ENCODE measurements around the gene FARP2. TPM values are rescaled to one million over a fixed set of nuclear protein-coding genes. Genes with fewer than 3 reads are reported as not detected.

FARP2 gene
- total and polyA plus RNA-seq, 2 of the 13 experiments (the other 11 are each of a cell fraction or from before 2014, with no cell fraction given), result 28.0 to 45.4 TPM

GRCh38 chr2:241432824-241433448 is 76.9 kb downstream of the FARP2 start (continued):
- TF ChIP-seq FOXJ3 (CRISPR knock-in tag; IDR thresholded peaks at IDR 0.05; ENCODE audit: borderline replicate concordance) (peak; percentile 88; the same call in 1 of the 2 replicates), ZNF251 (CRISPR knock-in tag; IDR thresholded peaks at IDR 0.05) (no peak), SP140L (CRISPR knock-in tag; IDR thresholded peaks at IDR 0.05; ENCODE audit: borderline replicate concordance) (no peak; the same call in 1 of the 2 replicates), ZNF138 (CRISPR knock-in tag; IDR thresholded peaks at IDR 0.05; ENCODE audit: low read depth) (no peak), TEF (CRISPR knock-in tag; IDR thresholded peaks at IDR 0.05) (no peak), TBX3 (IDR thresholded peaks at IDR 0.05; ENCODE audit: borderline replicate concordance) (peak; percentile 83), SP4 (CRISPR knock-in tag; IDR thresholded peaks at IDR 0.05) (no peak), GTF2F1 (IDR thresholded peaks at IDR 0.05; ENCODE audit: low read length) (no peak), MED13 (CRISPR knock-in tag; IDR thresholded peaks at IDR 0.05) (no peak), NFKB2 (CRISPR knock-in tag; IDR thresholded peaks at IDR 0.05; ENCODE audit: borderline replicate concordance) (no peak), ZKSCAN1 (IDR thresholded peaks at IDR 0.05; ENCODE audit: low read length) (peak; percentile 89), ATF6 (CRISPR knock-in tag; conservative IDR thresholded peaks at IDR 0.05) (no peak), ELF1 (CRISPR knock-in tag; IDR thresholded peaks at IDR 0.05) (peak; percentile 46; the same call in 1 of the 2 replicates), EZH2 (conservative IDR thresholded peaks at IDR 0.05; ENCODE audit: low read depth, low read length) (no peak), TRAFD1 (CRISPR knock-in tag; IDR thresholded peaks at IDR 0.05; ENCODE audit: borderline replicate concordance) (no peak), ZNF772 (CRISPR knock-in tag; IDR thresholded peaks at IDR 0.05) (0 out of 2 replicates have a peak, but pooled peaks have one; percentile 27), SMYD3 (CRISPR knock-in tag; IDR thresholded peaks at IDR 0.05) (no peak), ZFP36L1 (CRISPR knock-in tag; IDR thresholded peaks at IDR 0.05) (no peak; the same call in 1 of the 2 replicates), ZNF180 (CRISPR knock-in tag; IDR thresholded peaks at IDR 0.05; ENCODE audit: borderline replicate concordance, low read depth) (no peak), ZNF564 (CRISPR knock-in tag; IDR thresholded peaks at IDR 0.05) (no peak), KDM6A (CRISPR knock-in tag; IDR thresholded peaks at IDR 0.05; ENCODE audit: low read depth) (peak; percentile 20; the same call in 1 of the 2 replicates), GMEB2 (CRISPR knock-in tag; IDR thresholded peaks at IDR 0.05; ENCODE audit: low read depth) (no peak), FOSL1 (CRISPR knock-in tag; IDR thresholded peaks at IDR 0.05; ENCODE audit: borderline replicate concordance) (no peak), SIX4 (CRISPR knock-in tag; IDR thresholded peaks at IDR 0.05) (peak; percentile 49; the same call in 1 of the 2 replicates), MYNN (CRISPR knock-in tag; IDR thresholded peaks at IDR 0.05; ENCODE audit: low read depth) (no peak), MLX (CRISPR knock-in tag; IDR thresholded peaks at IDR 0.05) (peak; percentile 100)

Data from HepG2 (cell line).